H1 (cell line): ENCODE results near the gene KCTD4. TPM values are rescaled to one million over a fixed set of nuclear protein-coding genes. Genes with fewer than 3 reads are reported as not detected.

Experiments
- BRCA1 ChIP-seq: IDR thresholded peaks from 2 replicates; pipeline ENCODE4 v1.6.1; 2012; ENCODE audit warnings: low read depth, low read length, improper control_type of control experiment
- CHD1 ChIP-seq: IDR thresholded peaks from 2 replicates; pipeline ENCODE4 v1.6.1; 2012; ENCODE audit warnings: low read depth, low read length, improper control_type of control experiment
- CHD7 ChIP-seq: fragments of 300-600 bp; sonication (generic); IDR thresholded peaks from 2 replicates; pipeline ENCODE4 v1.7.1; 2012; ENCODE audit warnings: low read length, moderate library complexity, mild to moderate bottlenecking, inconsistent platforms; ENCODE audit not compliant: insufficient replicate concordance
- CTBP2 ChIP-seq: IDR thresholded peaks from 2 replicates; pipeline ENCODE4 v1.7.0; 2011; ENCODE audit warnings: borderline replicate concordance, mild to moderate bottlenecking, moderate library complexity, mixed read lengths, low read length; ENCODE audit not compliant: insufficient read depth, insufficient read length
- KDM1A ChIP-seq: fragments of 200-600, 300-600 bp; sonication (generic); IDR thresholded peaks from 2 replicates; pipeline ENCODE4 v1.7.1; 2016; ENCODE audit warnings: mild to moderate bottlenecking, low read length, borderline replicate concordance
- RAD21 ChIP-seq, 2 experiments: IDR thresholded peaks in 1 of 2; conservative IDR thresholded peaks in 1 of 2; 2 replicates each; pipeline ENCODE4 v1.6.1; 2011; ENCODE audit warnings: low read depth in 2 of 2, low read length in 2 of 2, improper control_type of control experiment in 1 of 2, inconsistent platforms in 1 of 2, mild to moderate bottlenecking in 1 of 2, moderate library complexity in 1 of 2
- polyA plus RNA-seq, 7 experiments: library from polyadenylated mRNA; depleted of rRNA in 3 of 7; stranded (reverse) in 5 of 7; unstranded in 2 of 7; fragments of >200 nt in 5 of 7; fragments of 200-250 nt in 2 of 7; gene quantifications; 1 replicate in 5 of 7; 2 replicates in 1 of 7; 4 replicates in 1 of 7; pipeline versions ENCODE4 v1.2.1 to v1.2.3, GENCODE V29; 2011 to 2013; ENCODE audit warnings: missing spikeins in 2 of 7, mixed read lengths in 2 of 7
- total RNA-seq: library from RNA; stranded (reverse); fragmentation: NEBNext Ultra II Directional; extraction: Animal tissue kit (Norgen Biotek cat#: 25700); gene quantifications from 2 replicates; pipeline ENCODE4 v1.2.1, GENCODE V29; 2021

KCTD4 gene
- total and polyA plus RNA-seq, 2 of the 8 experiments (the other 6 are each of a cell fraction or from before 2014, with no cell fraction given) = not detected

- TF ChIP-seq CHD7 (no peak), RAD21 (IDR thresholded peaks at IDR 0.05 in 1 of 2, conservative IDR thresholded peaks at IDR 0.05 in 1 of 2; ENCODE audit: low read depth in 2 of 2, low read length in 2 of 2) (no peak), KDM1A (no peak), CHD1 (no peak), BRCA1 (no peak), CTBP2 (no peak)
Observed at GRCh38 chr13:45231305-45231704, 30.5 kb upstream of the KCTD4 start (continued).
